OCI-M2 (cell line): ENCODE data around the gene PARVB.

Experiments
- DNase-seq: peaks from one replicate; lab custom pipeline; 2025; ENCODE audit not compliant: unreplicated experiment; lab: John Stamatoyannopoulos, UW

PARVB gene

DNA sequence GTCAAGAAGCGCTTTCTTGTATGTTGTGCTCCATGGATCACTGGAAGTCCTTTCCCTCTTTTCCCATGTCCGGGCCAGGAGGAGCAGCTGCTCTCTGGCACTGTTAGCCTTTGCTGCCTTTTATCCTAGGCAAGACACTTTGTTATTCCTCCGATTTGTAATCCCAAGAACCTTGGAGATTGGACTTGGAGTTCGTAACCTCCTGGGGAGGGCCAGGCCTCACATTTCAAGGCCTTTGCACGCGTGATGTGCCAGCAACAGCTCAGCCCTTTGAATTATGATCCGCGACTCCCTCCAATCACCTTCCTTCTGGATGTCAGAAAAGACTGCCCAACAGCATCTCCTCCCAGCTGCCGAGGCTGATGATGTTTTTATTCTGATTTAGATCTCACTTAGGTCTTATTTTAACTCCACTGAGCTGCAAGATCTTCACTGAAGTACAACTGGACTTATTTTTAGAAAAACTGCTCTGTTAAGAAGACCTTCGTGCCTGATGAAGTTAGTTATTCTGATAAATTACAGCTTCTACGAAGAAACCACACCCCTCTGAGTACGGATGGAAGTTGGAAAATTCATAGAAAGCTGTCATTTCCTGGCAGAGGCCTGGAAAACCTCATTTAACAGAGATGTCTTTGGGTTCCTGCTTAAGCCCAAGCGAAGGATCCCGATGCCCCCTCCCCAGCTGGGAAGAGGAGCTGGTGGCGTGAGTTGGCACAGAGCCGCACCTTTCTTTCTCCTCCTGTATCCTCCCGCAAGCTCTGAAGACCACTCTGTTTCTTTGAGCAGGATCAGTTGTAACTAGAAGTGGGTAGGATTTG is 62.4 kb downstream of the PARVB start:
- DNase-seq, result no peak

GRCh38 chr22:44087089-44087430 is 63.0 kb downstream of the PARVB start:
- DNase-seq, result no peak

DNA sequence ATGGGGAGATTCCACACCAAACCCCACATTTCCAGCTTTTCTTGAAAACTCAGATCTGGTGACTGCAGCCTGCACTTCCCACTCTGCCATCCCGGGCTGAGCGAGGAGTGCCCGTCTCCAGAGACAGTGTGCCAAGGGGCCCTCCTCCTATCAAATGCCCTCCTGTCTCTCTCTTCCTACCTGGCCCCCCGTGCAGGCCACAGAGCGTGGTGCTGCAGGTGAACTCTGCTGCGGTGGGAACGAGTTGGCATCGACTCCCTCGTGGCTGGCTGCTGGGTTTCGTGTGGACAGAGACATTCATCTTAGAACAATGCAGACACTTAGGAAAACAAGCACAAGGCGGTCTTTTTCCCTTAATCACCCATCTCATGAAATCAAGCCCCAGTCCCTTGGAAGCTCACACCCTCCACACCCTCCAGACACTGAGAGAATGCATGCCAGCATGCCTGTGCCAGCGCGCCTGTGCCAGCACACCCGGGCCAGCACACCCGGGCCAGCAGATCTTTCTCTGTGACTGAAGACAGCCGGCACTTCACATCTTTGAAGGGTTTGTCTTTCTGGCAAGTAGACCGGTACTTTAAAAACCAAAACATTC is 65.0 kb downstream of the PARVB start:
- no peak for DNase-seq

GRCh38 chr22:44089717-44090570 is 65.8 kb downstream of the PARVB start:
- no peak for DNase-seq

GRCh38 chr22:44090571-44090905 is 66.4 kb downstream of the PARVB start:
- no peak for DNase-seq

DNA sequence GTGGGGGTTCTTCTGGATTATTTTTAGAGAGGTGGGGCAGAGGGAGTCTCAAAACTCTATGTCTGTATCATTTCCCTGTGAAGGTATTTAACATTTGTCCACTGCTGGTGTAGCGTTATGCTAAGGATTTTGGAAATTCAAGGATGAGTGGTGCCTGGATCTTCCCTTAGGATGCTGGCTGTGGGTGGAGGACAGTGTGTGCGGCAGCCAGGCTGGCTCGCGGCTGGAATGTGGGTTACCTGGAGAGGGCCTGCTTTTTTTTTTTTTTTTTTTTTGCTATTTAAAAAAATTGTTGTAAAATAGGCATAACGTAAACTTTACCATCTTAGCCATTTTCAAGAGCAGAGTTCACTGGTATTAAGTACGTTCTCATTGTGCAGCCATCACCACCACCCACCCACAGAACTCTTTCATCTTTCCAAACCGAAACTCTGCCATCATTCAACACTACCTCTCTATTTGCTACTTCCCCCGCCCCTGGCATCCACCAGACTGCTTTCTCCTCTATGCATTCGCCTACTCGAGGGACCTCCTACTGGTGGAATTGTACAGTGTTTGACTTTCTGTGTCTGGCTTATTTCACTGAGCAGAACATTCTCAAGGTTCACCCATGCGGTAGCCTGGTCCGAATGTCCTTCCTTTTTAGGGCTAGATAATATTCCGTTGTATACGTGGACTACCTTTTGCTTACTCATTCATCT is 67.1 kb downstream of the PARVB start:
- no peak for DNase-seq

DNA sequence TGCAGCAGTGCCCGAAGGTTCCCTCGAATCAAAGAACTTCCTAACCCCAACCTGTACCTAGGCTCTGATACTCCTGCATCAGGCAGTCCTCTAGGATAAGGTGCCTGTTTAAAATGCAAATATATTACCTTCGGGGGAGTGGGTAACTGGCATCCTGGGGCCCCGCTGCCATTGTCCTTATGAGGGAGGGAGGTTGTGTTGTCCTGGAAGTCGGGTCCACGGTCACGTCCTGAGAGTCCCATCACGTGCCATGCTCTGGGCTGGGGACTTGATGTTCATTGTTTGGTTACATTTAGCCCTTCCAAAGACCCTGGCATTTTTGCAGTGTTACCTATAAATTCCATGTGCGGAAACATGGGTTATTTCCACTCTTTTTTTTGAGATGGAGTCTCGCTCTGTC is 67.6 kb downstream of the PARVB start:
- DNase-seq, result no peak

DNA sequence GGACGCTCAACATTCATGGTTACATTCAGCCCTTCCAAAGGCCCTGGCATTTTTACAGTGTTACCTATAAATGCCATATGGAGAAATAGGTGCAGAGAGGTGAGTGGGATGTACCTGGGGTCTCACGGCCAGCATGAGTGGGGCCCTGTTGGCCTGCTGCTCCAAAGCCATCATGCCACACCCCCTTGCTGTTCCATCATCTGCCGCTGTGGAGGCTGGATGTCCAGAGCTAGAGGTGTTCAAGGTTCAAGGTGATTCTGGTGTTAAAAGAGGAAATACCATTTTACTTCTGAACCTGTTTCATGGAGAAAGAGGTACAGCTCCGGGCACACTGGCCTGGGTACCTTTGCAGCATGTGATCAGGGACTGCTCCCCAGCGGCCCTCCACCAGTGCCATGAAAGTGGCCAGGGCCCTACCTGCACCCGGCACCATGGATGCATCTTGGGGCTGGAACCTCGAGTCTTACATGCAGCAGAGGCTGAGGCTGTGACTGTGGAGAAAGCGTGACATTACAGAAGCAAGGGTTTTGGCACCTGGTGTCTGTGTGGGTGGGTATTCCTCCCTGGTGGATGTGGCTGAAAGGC is 68.6 kb downstream of the PARVB start:
- no peak for DNase-seq

DNA sequence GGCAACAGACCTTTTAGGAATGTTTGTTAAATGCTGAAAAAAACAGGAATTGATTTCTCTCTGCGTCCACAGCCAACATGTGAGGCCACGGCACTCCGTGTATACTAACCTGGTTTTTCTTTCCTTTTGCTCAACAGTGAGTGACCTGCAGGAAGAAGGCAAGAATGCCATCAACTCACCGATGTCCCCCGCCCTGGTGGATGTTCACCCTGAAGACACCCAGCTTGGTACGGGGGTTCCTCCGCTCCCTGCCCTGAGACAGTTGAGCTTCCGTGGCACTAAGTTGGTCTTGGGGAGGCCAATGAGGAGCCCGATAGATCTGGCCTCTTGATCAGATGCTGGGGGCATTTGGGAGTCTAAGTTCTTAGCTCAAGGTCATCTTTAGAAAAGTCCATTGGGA is 69.7 kb downstream of the PARVB start:
- no peak for DNase-seq

DNA sequence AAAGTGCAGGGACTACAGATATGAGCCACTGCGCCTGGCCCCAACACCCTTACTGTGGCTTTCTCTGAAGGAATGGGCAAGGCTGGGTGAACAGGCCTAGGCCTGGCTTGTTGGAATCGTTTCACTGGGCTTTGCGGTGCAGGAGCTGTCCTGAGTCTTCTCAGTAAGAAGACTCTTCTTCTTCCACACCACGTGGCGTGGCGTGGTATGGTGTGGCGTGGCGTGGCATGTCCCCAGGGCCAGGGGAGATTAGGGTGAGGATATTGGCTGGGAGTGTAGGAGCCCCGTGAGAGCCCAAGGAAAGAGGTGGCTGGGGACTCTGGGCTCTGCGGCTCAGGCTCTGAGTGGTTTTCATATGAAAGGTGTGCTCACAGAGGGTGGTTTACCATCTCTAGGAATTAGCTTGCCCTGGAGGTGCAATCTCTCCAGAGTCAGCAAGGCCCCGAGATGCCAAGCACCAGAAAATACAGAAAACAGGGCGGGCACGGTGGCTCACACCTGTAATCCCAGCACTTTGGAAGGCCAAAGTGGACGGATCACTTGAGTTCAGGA is 70.7 kb downstream of the PARVB start:
- no peak for DNase-seq

- no peak for DNase-seq
Measured at GRCh38 chr22:44096736-44097135, 72.6 kb downstream of the PARVB start.

DNA sequence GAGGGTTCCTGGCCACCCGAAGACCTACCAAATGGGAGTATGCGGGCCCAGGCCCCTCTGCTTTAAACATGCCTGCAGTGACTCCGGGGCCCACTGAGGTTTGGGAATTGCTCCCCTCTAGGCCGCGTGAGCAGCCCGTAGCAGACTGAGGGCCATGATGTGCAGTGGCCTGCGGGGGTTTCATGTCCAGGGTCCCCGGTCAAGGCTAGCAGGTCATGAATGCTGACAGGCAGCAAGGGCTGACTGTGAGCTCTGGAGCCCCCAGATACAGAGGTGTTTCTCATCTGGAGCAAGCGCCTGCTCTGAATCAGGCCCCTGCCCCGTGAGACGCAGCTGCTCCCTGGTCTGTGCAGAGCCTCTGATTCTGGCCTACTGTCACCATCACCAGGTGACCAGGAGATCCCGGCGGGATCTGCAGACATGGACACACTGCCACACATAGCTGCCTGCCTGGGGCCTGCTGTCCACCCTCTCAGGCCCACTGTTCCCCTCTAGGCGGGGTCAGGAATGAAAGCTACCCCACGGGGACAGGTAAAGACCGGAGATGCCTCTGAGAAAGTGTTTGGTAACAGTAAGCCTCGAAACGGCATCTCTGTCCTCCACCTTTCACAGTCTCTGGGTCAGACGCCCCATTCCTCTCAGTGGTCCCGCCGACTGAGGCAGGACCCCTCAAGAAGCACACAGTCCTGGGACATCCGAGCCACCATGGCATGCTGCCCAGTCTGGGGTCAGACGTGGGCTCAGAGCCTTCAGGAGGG is 73.3 kb downstream of the PARVB start:
- DNase-seq, result no peak

- no peak for DNase-seq
Measured at GRCh38 chr22:44098021-44098739, 74.1 kb downstream of the PARVB start.

DNA sequence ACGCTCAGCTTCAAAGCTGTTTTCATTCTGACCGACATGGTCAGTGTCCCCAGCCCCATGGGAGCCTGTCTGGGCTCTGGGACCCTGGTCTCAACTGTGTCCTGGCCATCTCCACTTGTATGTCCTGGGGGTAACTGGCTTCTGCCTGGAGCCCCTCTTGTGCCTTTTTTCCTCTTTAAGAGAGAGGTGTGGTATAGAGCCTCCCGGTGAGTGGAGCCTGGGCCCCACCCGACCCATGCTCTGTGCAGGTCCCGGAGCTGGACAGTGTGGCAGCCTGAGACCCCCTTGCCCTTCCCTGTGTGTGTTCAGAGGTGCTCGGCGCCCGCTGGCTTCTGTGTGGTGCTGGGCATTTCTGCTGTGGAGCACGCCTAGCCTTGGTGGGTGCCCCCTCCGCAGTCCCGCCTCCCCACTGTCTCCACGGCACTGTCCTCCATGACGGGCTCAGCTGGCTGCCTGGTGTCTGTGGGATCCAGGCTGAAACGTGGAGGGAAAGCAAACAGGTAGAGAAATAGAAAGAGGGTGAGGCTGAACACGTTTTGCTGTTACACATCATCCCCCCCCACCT is 74.9 kb downstream of the PARVB start:
- no peak for DNase-seq

- DNase-seq, result no peak
Measured at GRCh38 chr22:44099696-44100095, 75.6 kb downstream of the PARVB start.

- no peak for DNase-seq
Measured at GRCh38 chr22:44100411-44100810, 76.3 kb downstream of the PARVB start.

GRCh38 chr22:44102121-44102520 is 78.0 kb downstream of the PARVB start:
- DNase-seq, result no peak

DNA sequence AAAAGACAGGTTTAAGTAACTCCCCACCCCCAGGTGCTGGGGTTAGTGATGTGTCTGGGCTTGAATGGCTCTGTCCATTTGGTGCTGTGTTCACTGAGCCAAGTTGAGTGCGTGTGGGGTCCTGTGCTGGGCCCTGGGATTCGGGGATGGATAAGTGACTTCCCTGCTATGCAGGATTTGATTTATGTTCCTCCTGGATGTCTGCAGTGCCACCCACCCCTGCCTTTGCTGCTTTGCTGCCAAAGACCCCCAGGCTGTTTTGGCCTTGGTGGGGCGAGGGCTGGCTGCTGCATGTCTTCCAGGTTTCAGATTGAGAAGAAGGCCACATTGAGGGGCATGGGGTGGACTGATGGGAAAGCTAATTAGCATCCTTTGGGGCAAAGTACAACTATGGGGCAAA is 78.8 kb downstream of the PARVB start:
- DNase-seq, result no peak
